ENCODE data around the gene RSPH1. TPM values are rescaled to one million over a fixed set of nuclear protein-coding genes. Genes with fewer than 3 reads are reported as not detected.

The RSPH1 gene
- total and polyA plus RNA-seq, 2 of the 4 experiments (the other 2 are of a cell fraction) = not detected

GRCh38 chr21:42430521-42430920 lies 65.5 kb downstream of the RSPH1 start:
- Histone ChIP-seq H3K14ac (replicated peaks; ENCODE audit: low read depth, low read length) (no peak overlapping the region), H3K36me3 (ENCODE audit: control insufficient read depth, insufficient read depth, low read length) (no peaks in the 10 kb centered on the region)
- 70% methylated on average over 2 of the region's 6 CpGs; no CpG with 5 or more reads in 1 of the 2 experiments for WGBS, 2 experiments (ENCODE audit: extremely low coverage in 2 of 2, insufficient read length in 1 of 2)

More at GRCh38 chr21:42430521-42430920, 65.5 kb downstream of the RSPH1 start:
- H3K79me1 ChIP-seq (ENCODE audit: low read depth in 1 of 2, low read length in 2 of 2) = no peaks in the 10 kb centered on the region
- no peak overlapping the region for H2BK120ac ChIP-seq (ENCODE audit: low read depth, low read length)
- H3K4me3 ChIP-seq (ENCODE audit: insufficient read depth, low read depth, low read length) = no peak overlapping the region
- no peak overlapping the region for H2AFZ ChIP-seq (replicated peaks; ENCODE audit: low read length, poor library complexity)
- H2BK15ac ChIP-seq (ENCODE audit: low read depth, low read length) = no peak overlapping the region
- DNase-seq (no peak), ATAC-seq (ENCODE audit: low read depth) (no peak)
- H4K91ac ChIP-seq (ENCODE audit: insufficient read depth, low read depth, low read length) = no peak overlapping the region
- no peak overlapping the region for H3K9ac ChIP-seq (ENCODE audit: low read depth, low read length)
- H2AK5ac ChIP-seq (ENCODE audit: low read depth, low read length) = no peak overlapping the region
- intact Hi-C loops (cut with micrococcal nuclease) (no loop called here), dilution Hi-C loops (cut with HindIII; ENCODE audit: low sequenced_read_pairs, unreplicated experiment) (no loop called here), in situ Hi-C loops (cut with MboI; ENCODE audit: low sequenced_read_pairs) (no loop called here)
- H3K9me3 ChIP-seq (ENCODE audit: control insufficient read depth, insufficient read depth, low read length) = no peaks in the 10 kb centered on the region; the same call in 1 of the 2 replicates
- H2BK20ac ChIP-seq (ENCODE audit: low read depth, low read length) = no peak overlapping the region
- no peaks in the 10 kb centered on the region for H3K4me1 ChIP-seq (ENCODE audit: control insufficient read depth, insufficient read depth, low read length)
- no peak overlapping the region for H3K23ac ChIP-seq (ENCODE audit: low read depth, low read length)
- no peak overlapping the region for H2BK5ac ChIP-seq (ENCODE audit: low read depth, low read length, poor library complexity, severe bottlenecking)
- peaks cover 3% of the 10 kb centered on the region; the same call in 1 of the 2 replicates for H3K27me3 ChIP-seq (ENCODE audit: control insufficient read depth, insufficient read depth, low read length)
- H3K9me1 ChIP-seq (ENCODE audit: insufficient read depth, low read length) = no peaks in the 10 kb centered on the region
- no peak overlapping the region for H4K8ac ChIP-seq (ENCODE audit: low read depth in 2 of 2, low read length in 2 of 2)
- H4K5ac ChIP-seq (ENCODE audit: low read depth, low read length) = no peak overlapping the region
- no peak overlapping the region for H3K56ac ChIP-seq (ENCODE audit: extremely low read depth, insufficient read depth, low read length)
- no peak overlapping the region for H3K4me2 ChIP-seq (ENCODE audit: low read depth, low read length)
- POLR2A ChIA-PET (ENCODE audit: unreplicated experiment) = no interaction called here
- H3K27ac ChIP-seq (ENCODE audit: insufficient read depth, low read length) = no peak overlapping the region
- H3K18ac ChIP-seq (ENCODE audit: low read depth, low read length) = no peak overlapping the region
- CTCF ChIA-PET = no interaction called here
- H3K4ac ChIP-seq (ENCODE audit: low read depth, low read length) = no peak overlapping the region
- H2AK9ac ChIP-seq (replicated peaks; ENCODE audit: low read depth, low read length, poor library complexity) = no peak overlapping the region
- H4K20me1 ChIP-seq (ENCODE audit: insufficient read depth, low read length) = no peaks in the 10 kb centered on the region
- no TSS peak for BruUV-seq (replicated peaks)
- TF ChIP-seq CTCF (conservative IDR thresholded peaks at IDR 0.05; ENCODE audit: low read depth, low read length) (no peak), ELK1 (IDR thresholded peaks at IDR 0.05; ENCODE audit: borderline replicate concordance, low read depth, low read length) (no peak), POLR2A (IDR thresholded peaks at IDR 0.05; ENCODE audit: low read depth, low read length) (no peak), MAZ (IDR thresholded peaks at IDR 0.05; ENCODE audit: borderline replicate concordance, low read depth, low read length) (no peak), BHLHE40 (IDR thresholded peaks at IDR 0.05; ENCODE audit: low read depth, low read length) (no peak), MAFK (IDR thresholded peaks at IDR 0.05; ENCODE audit: low read depth, low read length) (no peak), SMC3 (IDR thresholded peaks at IDR 0.05; ENCODE audit: low read depth, low read length) (no peak), CEBPB (IDR thresholded peaks at IDR 0.05; ENCODE audit: low read depth, low read length) (no peak), RFX5 (IDR thresholded peaks at IDR 0.05; ENCODE audit: low read depth, low read length) (no peak), NFE2L2 (IDR thresholded peaks at IDR 0.05; ENCODE audit: low read depth, low read length) (no peak), MXI1 (IDR thresholded peaks at IDR 0.05; ENCODE audit: borderline replicate concordance, low read depth, low read length) (no peak), RCOR1 (IDR thresholded peaks at IDR 0.05; ENCODE audit: insufficient replicate concordance, low read length) (no peak), USF2 (IDR thresholded peaks at IDR 0.05; ENCODE audit: low read depth, low read length) (no peak), RAD21 (IDR thresholded peaks at IDR 0.05; ENCODE audit: low read length) (no peak), CHD1 (IDR thresholded peaks at IDR 0.05; ENCODE audit: low read depth, low read length) (no peak), FOS (IDR thresholded peaks at IDR 0.05; ENCODE audit: low read depth, low read length) (no peak)

All from IMR-90 (cell line).